A549 (cell line): Measurements from ENCODE around the gene CFAP92. TPM values are rescaled to one million over a fixed set of nuclear protein-coding genes. Genes with fewer than 3 reads are reported as not detected.

Experiments
- ATAC-seq, 2 experiments: fragments of 200-7000 bp in 1 of 2; fragments of >200 bp in 1 of 2; cut with Nextera tagmentation in 1 of 2; cut with Tn5 transposase in 1 of 2; 3 replicates each; pipeline versions ENCODE4 v1.8.0 to v1.9.1; 2018 to 2020; ENCODE audit warnings: mild to moderate bottlenecking in 1 of 2, moderate library complexity in 1 of 2
- CTCF ChIA-PET: fragments of 300-600 bp; sonication (Branson Sonifier 250); formaldehyde crosslinking; extraction: SDS; loops from one replicate; lab custom pipeline; 2021; ENCODE audit warnings: antibody characterized with exemption, inconsistent platforms; lab: Yijun Ruan, JAX
- POLR2A ChIA-PET: fragments of 350-600 bp; formaldehyde crosslinking; extraction: SDS; loops from one replicate; lab custom pipeline; 2021; ENCODE audit warnings: antibody characterized with exemption, inconsistent platforms; lab: Yijun Ruan, JAX
- DNase-seq, 2 experiments: peaks; one replicate each; pipeline versions ENCODE4 v3.0.0 to v3.0.0-alpha.2; 2011 to 2016; ENCODE audit warnings: low read depth in 1 of 2, low spot score in 1 of 2
- FAIRE-seq: peaks from 2 replicates; lab custom pipeline; 2011; peaks lifted over from hg19 to GRCh38; lab: Jason Lieb, UNC
- H3K27ac ChIP-seq, 2 experiments: fragments of >200 bp; sonication (Bioruptor Twin); formaldehyde crosslinking; 3 replicates each; pipeline ENCODE4 v1.5.1; 2016 to 2017
- H3K4me1 ChIP-seq: fragments of >200 bp; sonication (Bioruptor Twin); formaldehyde crosslinking; 3 replicates; pipeline ENCODE4 v1.6.1; 2016
- H3K4me2 ChIP-seq: fragments of >200 bp; sonication (Bioruptor Twin); formaldehyde crosslinking; 3 replicates; pipeline ENCODE4 v1.6.1; 2016
- H3K4me3 ChIP-seq: fragments of >200 bp; sonication (Bioruptor Twin); formaldehyde crosslinking; 3 replicates; pipeline ENCODE4 v1.5.1; 2016
- H3K9me3 ChIP-seq: fragments of >200 bp; sonication (Bioruptor Twin); formaldehyde crosslinking; 3 replicates; pipeline ENCODE4 v1.6.1; 2016
- CHD2 ChIP-seq: fragments of 150-350 bp; IDR thresholded peaks from 2 replicates; pipeline ENCODE4 v1.6.1; 2014; ENCODE audit warnings: low read length; ENCODE audit not compliant: partially characterized antibody
- CTCF ChIP-seq: fragments of >200 bp; sonication (Bioruptor Twin); formaldehyde crosslinking; IDR thresholded peaks from 3 replicates; pipeline ENCODE4 v1.5.1; 2016
- EHF ChIP-seq: fragments of 250-450 bp; sonication (Bioruptor Pico); IDR thresholded peaks from 2 replicates; pipeline ENCODE4 v1.5.0; 2020; ENCODE audit warnings: mild to moderate bottlenecking
- ELK1 ChIP-seq: fragments of 150-350 bp; IDR thresholded peaks from 2 replicates; pipeline ENCODE4 v1.6.1; 2014; ENCODE audit warnings: low read depth, mild to moderate bottlenecking, low read length
- FOSL2 ChIP-seq, 2 experiments: fragments of 450-650 bp in 1 of 2; fragments of >200 bp in 1 of 2; sonication (Bioruptor Twin) in 1 of 2; formaldehyde crosslinking; IDR thresholded peaks; 2 replicates each; pipeline versions ENCODE4 v1.5.0 to v1.6.1; 2016 to 2020; ENCODE audit warnings: mild to moderate bottlenecking in 1 of 2, moderate library complexity in 1 of 2
- HEYL ChIP-seq: fragments of 250-450 bp; sonication (Bioruptor Pico); IDR thresholded peaks from 2 replicates; pipeline ENCODE4 v1.8.0; 2021; ENCODE audit warnings: mild to moderate bottlenecking, moderate library complexity
- KDM1A ChIP-seq: fragments of 200-600 bp; sonication (generic); IDR thresholded peaks from 2 replicates; pipeline ENCODE4 v1.6.1; 2016; ENCODE audit warnings: low read depth, mild to moderate bottlenecking
- MAFK ChIP-seq: fragments of 450-650 bp; IDR thresholded peaks from 2 replicates; pipeline ENCODE4 v1.6.1; 2014; ENCODE audit not compliant: partially characterized antibody
- MAZ ChIP-seq: fragments of 150-350 bp; IDR thresholded peaks from 2 replicates; pipeline ENCODE4 v1.6.1; 2014; ENCODE audit warnings: antibody characterized with exemption, low read depth, low read length, borderline replicate concordance
- PHF8 ChIP-seq: fragments of 200-600 bp; sonication (generic); IDR thresholded peaks from 2 replicates; pipeline ENCODE4 v1.6.1; 2016; ENCODE audit warnings: low read depth, mild to moderate bottlenecking, antibody characterized with exemption, moderate library complexity, borderline replicate concordance
- RNF2 ChIP-seq: fragments of 200-600 bp; sonication (generic); IDR thresholded peaks from 2 replicates; pipeline ENCODE4 v1.6.1; 2016; ENCODE audit warnings: low read depth, mild to moderate bottlenecking, antibody characterized with exemption, moderate library complexity, borderline replicate concordance
- SMC3 ChIP-seq: fragments of >200 bp; sonication (Bioruptor Twin); formaldehyde crosslinking; IDR thresholded peaks from 3 replicates; pipeline ENCODE4 v1.6.1; 2018; ENCODE audit warnings: inconsistent platforms
- TFCP2L1 ChIP-seq: fragments of 250-450 bp; sonication (Bioruptor Pico); IDR thresholded peaks from 2 replicates; pipeline ENCODE4 v1.5.0; 2021; ENCODE audit warnings: mild to moderate bottlenecking
- TP53 ChIP-seq: fragments of 250-450 bp; sonication (Bioruptor Pico); IDR thresholded peaks from 2 replicates; pipeline ENCODE4 v1.5.0; 2021; ENCODE audit warnings: mild to moderate bottlenecking, moderate library complexity
- ZNF302 ChIP-seq: fragments of 250-450 bp; sonication (Bioruptor Pico); IDR thresholded peaks from 2 replicates; pipeline ENCODE4 v1.9.0; 2021; ENCODE audit warnings: inconsistent platforms, mild to moderate bottlenecking, moderate library complexity
- whole genome bisulfite sequencing: methylation state at CpG from one replicate; pipeline ENCODE4 v1.1.6; 2017; ENCODE audit errors: missing lambda C conversion rate; 5-methylcytosine and 5-hydroxymethylcytosine counted together
- polyA plus RNA-seq, 4 experiments: library from polyadenylated mRNA; depleted of rRNA in 3 of 4; stranded (reverse); fragments of >200 nt; fragmentation: RNase III in 1 of 4; extraction: RNeasy Plus Mini Kit Qiagen cat#74134 plus additional on column Dnase treatment in 1 of 4; gene quantifications; 2 replicates in 3 of 4; 3 replicates in 1 of 4; pipeline ENCODE4 v1.2.3, GENCODE V29; 2011 to 2017
- TF ChIP-seq, protein P1 (sequence below): fragments of 250-450 bp; sonication (Bioruptor Pico); IDR thresholded peaks from 2 replicates; pipeline ENCODE4 v1.5.0; 2020; ENCODE audit warnings: low read depth, mild to moderate bottlenecking, moderate library complexity
- TF ChIP-seq, protein P2 (sequence below): fragments of >200 bp; sonication (Bioruptor Twin); formaldehyde crosslinking; IDR thresholded peaks from 3 replicates; pipeline ENCODE4 v1.6.1; 2016

CFAP92 gene
- polyA plus RNA-seq, 2 of the 4 experiments (the other 2 are of a cell fraction), result not detected

GRCh38 chr3:128973988-128974564, 19.8 kb downstream of the CFAP92 start:
- WGBS, result 72% methylated on average over 5 of the region's 5 CpGs
- CTCF ChIA-PET, result interaction anchor here (0.9 kb wide), 1 partner anchor 272 kb away, joined by 4 read pairs; no protein-coding TSS in a partner anchor
- no peak for TF ChIP-seq MAZ
- no peak for TF ChIP-seq CHD2
- TF ChIP-seq, protein P1, sequence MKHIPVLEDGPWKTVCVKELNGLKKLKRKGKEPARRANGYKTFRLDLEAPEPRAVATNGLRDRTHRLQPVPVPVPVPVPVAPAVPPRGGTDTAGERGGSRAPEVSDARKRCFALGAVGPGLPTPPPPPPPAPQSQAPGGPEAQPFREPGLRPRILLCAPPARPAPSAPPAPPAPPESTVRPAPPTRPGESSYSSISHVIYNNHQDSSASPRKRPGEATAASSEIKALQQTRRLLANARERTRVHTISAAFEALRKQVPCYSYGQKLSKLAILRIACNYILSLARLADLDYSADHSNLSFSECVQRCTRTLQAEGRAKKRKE (CRISPR knock-in tag), result no peak
- TF ChIP-seq, protein P2, sequence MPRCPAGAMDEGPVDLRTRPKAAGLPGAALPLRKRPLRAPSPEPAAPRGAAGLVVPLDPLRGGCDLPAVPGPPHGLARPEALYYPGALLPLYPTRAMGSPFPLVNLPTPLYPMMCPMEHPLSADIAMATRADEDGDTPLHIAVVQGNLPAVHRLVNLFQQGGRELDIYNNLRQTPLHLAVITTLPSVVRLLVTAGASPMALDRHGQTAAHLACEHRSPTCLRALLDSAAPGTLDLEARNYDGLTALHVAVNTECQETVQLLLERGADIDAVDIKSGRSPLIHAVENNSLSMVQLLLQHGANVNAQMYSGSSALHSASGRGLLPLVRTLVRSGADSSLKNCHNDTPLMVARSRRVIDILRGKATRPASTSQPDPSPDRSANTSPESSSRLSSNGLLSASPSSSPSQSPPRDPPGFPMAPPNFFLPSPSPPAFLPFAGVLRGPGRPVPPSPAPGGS, result no peak

DNA sequence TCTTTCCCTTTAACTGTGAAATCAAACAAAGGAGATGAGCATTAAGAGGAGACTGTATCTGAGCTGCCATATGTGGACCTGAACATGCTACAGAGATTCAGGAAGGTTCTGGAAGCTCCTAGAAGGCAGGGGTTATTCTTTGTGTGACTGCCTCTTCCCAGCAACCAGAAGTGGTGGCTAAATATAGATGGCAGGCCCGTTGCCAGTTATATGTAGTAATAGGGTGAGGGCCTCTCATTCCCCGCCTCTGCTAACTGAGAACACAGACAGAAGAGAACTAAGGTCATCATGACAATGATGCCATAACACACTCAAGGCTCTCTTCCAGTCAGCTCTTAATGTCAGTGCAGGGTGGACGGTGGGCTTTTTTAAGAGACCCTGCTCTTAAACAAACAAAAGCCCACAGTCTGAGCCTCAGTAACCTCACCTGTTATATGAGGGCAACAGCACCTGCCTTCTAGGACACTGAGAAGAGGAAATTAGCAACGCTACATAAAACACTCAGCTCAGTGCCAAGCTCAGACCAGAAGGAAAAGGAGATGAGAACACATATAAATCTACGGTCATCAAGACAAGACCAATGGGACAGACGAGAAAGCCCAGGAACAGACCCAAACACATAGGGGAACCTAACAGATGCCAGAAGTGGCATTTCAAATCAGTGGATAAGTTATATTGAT, 22.3 kb downstream of the CFAP92 start:
- no peak for ATAC-seq
- H3K4me3 ChIP-seq, result no peak overlapping the region
- POLR2A ChIA-PET, result interaction anchor here (1.9 kb wide), 1 partner anchor 191 kb away, joined by 7 read pairs; no protein-coding TSS in a partner anchor

More at GRCh38 chr3:128973988-128974564, 19.8 kb downstream of the CFAP92 start:
- FAIRE-seq, result no peak
- POLR2A ChIA-PET, result no interaction called here
- no peak for DNase-seq
- no peak for ATAC-seq
- no peak overlapping the region for H3K4me2 ChIP-seq
- no peaks in the 10 kb centered on the region for H3K9me3 ChIP-seq
- H3K4me3 ChIP-seq, result no peak overlapping the region
- no peak overlapping the region for H3K27ac ChIP-seq
- no peaks in the 10 kb centered on the region for H3K4me1 ChIP-seq

GRCh38 chr3:128970740-128971047, 23.2 kb downstream of the CFAP92 start:
- FAIRE-seq, result no peak
- TF ChIP-seq ELK1 (no peak), TP53 (CRISPR knock-in tag) (no peak), CHD2 (no peak)
- Histone ChIP-seq H3K27ac (no peak overlapping the region), H3K4me3 (no peak overlapping the region), H3K4me2 (no peak overlapping the region), H3K9me3 (no peaks in the 10 kb centered on the region), H3K4me1 (no peaks in the 10 kb centered on the region)
- 65% methylated on average over 1 of the region's 1 CpG for WGBS
- ChIA-PET CTCF (interaction anchor here (0.6 to 3.3 kb wide), 59 partner anchors 8 to 1014 kb away, joined by 3 to 27 read pairs (median 5); partner anchors contain the start of genes CFAP92 and RAB43), POLR2A (interaction anchor here (1.3 to 1.9 kb wide), 3 partner anchors 192 to 346 kb away, joined by 4 to 7 read pairs (median 6); partner anchors contain the start of gene COPG1)
- no peak for ATAC-seq
- no peak for DNase-seq

More for the DNA sequence above, 22.3 kb downstream of the CFAP92 start:
- Histone ChIP-seq H3K4me2 (no peak overlapping the region), H3K27ac (no peak overlapping the region), H3K9me3 (no peaks in the 10 kb centered on the region), H3K4me1 (no peaks in the 10 kb centered on the region)
- TF ChIP-seq TFCP2L1 (CRISPR knock-in tag) (no peak), KDM1A (no peak), FOSL2 (IDR thresholded peaks at IDR 0.05) (no peak), FOSL2 (CRISPR knock-in tag; IDR thresholded peaks at IDR 0.05) (no peak)
- WGBS, result 69% methylated on average over 6 of the region's 6 CpGs
- no peak for FAIRE-seq
- DNase-seq, result no peak
- CTCF ChIA-PET, result interaction anchor here (0.7 to 3.3 kb wide), 28 partner anchors 9 to 345 kb away, joined by 3 to 27 read pairs (median 7); partner anchors contain the start of genes CFAP92 and RAB43

- ATAC-seq (peak; percentile 62 to 78; a peak in 4 of 6 replicates), FAIRE-seq (no peak), DNase-seq (peak in 1 of 2 experiments; percentile 37)
- 5% methylated on average over 12 of the region's 12 CpGs for WGBS
- ChIA-PET POLR2A (interaction anchor here (1.3 to 1.9 kb wide), 3 partner anchors 192 to 346 kb away, joined by 4 to 7 read pairs (median 6); partner anchors contain the start of gene COPG1), CTCF (interaction anchor here (0.6 to 3.3 kb wide), 66 partner anchors 8 to 1013 kb away, joined by 3 to 27 read pairs (median 4); partner anchors contain the start of genes CFAP92 and RAB43)
- no peak overlapping the region for H3K4me2 ChIP-seq
- H3K4me3 ChIP-seq, result no peak overlapping the region
- H3K4me1 ChIP-seq, result no peaks in the 10 kb centered on the region
- no peak overlapping the region for H3K27ac ChIP-seq
- H3K9me3 ChIP-seq, result no peaks in the 10 kb centered on the region
- TF ChIP-seq EHF (no peak), RNF2 (no peak), SMC3 (peak; percentile 62), PHF8 (no peak), MAFK (no peak), ZNF302 (CRISPR knock-in tag) (no peak), HEYL (CRISPR knock-in tag) (no peak), CTCF (peak; percentile 82)
Observed at GRCh38 chr3:128969993-128970739, 23.7 kb downstream of the CFAP92 start.
